ENCODE data around the gene IL6R. TPM values are rescaled to one million over a fixed set of nuclear protein-coding genes. Genes with fewer than 3 reads are reported as not detected.

IL6R gene
- total RNA-seq, 2 experiments from 2014 or later: 2.3 to 2.4 TPM

- no peak for DNase-seq
- H3K36me3 Mint-ChIP-seq: no peaks in the 10 kb centered on the region
- H3K4me1 Mint-ChIP-seq: peaks cover 13% of the 10 kb centered on the region
- H3K9me3 Mint-ChIP-seq: no peaks in the 10 kb centered on the region
- no peak overlapping the region for H3K4me3 Mint-ChIP-seq
- H3K27me3 Mint-ChIP-seq: peaks cover 8% of the 10 kb centered on the region
- H3K27ac Mint-ChIP-seq: no peak overlapping the region
Observed at GRCh38 chr1:154488922-154489321, 83.8 kb downstream of the IL6R start.

- Mint-ChIP-seq H3K27ac (no peak overlapping the region), H3K4me1 (peaks cover 13% of the 10 kb centered on the region), H3K27me3 (peaks cover 3% of the 10 kb centered on the region), H3K9me3 (no peaks in the 10 kb centered on the region), H3K4me3 (no peak overlapping the region), H3K36me3 (no peaks in the 10 kb centered on the region)
- DNase-seq: no peak
Observed at GRCh38 chr1:154489695-154490274, 84.6 kb downstream of the IL6R start.

DNA sequence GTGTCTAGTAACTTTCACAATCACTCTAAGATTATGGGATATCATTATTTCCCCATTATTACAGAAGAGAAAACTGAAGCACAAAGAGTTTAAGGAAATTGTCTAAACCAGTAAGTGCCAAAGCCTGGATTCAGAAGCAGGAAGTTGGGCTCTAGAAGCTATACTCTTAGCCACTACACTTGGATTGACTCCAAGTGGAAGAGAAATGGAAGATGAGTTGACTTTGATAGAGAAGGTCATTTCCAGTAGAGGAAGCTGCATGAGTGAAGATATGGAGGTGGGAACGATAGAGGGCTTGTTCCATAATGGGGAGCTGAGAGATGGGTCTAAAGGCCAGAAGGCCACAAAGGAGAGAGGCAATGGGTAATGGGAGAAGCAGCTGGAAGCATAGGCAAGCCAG is 85.2 kb downstream of the IL6R start:
- no peak overlapping the region for H3K27ac Mint-ChIP-seq
- no peak overlapping the region for H3K4me3 Mint-ChIP-seq
- H3K4me1 Mint-ChIP-seq: peaks cover 13% of the 10 kb centered on the region
- H3K27me3 Mint-ChIP-seq: peaks cover 3% of the 10 kb centered on the region
- no peak for DNase-seq
- H3K36me3 Mint-ChIP-seq: no peaks in the 10 kb centered on the region
- H3K9me3 Mint-ChIP-seq: no peaks in the 10 kb centered on the region

DNA sequence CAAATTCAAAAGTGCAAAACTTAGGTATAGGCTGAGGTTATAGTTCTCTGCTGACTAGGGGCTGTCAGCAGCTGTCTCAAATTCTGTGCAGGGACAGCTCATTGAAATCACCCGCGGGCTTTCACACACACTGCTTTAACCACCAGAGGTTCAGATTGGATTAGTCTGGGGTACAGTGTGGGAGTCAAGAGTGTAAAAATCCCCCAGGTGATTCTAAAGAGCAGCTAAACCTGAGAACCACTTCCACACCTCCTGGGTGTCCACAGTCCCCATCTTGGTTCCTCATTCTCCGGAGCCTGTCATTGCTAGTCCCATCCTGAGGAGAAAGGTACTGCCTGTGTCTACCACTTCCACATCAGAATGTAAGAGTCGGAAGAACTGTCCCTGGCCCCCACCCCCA is 87.0 kb downstream of the IL6R start:
- Mint-ChIP-seq H3K4me1 (peaks cover 27% of the 10 kb centered on the region), H3K4me3 (no peak overlapping the region), H3K36me3 (no peaks in the 10 kb centered on the region), H3K9me3 (no peaks in the 10 kb centered on the region), H3K27ac (no peak overlapping the region), H3K27me3 (peaks cover 3% of the 10 kb centered on the region)
- no peak for DNase-seq

- Mint-ChIP-seq H3K4me1 (peaks cover 30% of the 10 kb centered on the region), H3K27ac (no peak overlapping the region), H3K4me3 (no peak overlapping the region), H3K36me3 (no peaks in the 10 kb centered on the region), H3K27me3 (peaks cover 3% of the 10 kb centered on the region), H3K9me3 (no peaks in the 10 kb centered on the region)
- DNase-seq: no peak
Observed at GRCh38 chr1:154493276-154493675, 88.1 kb downstream of the IL6R start.

- H3K27me3 Mint-ChIP-seq: peaks cover 19% of the 10 kb centered on the region
- H3K27ac Mint-ChIP-seq: no peak overlapping the region
- H3K4me1 Mint-ChIP-seq: peaks cover 30% of the 10 kb centered on the region
- no peaks in the 10 kb centered on the region for H3K9me3 Mint-ChIP-seq
- H3K36me3 Mint-ChIP-seq: no peaks in the 10 kb centered on the region
- DNase-seq: no peak
- H3K4me3 Mint-ChIP-seq: no peak overlapping the region
Observed at GRCh38 chr1:154495496-154496273, 90.5 kb downstream of the IL6R start.

DNA sequence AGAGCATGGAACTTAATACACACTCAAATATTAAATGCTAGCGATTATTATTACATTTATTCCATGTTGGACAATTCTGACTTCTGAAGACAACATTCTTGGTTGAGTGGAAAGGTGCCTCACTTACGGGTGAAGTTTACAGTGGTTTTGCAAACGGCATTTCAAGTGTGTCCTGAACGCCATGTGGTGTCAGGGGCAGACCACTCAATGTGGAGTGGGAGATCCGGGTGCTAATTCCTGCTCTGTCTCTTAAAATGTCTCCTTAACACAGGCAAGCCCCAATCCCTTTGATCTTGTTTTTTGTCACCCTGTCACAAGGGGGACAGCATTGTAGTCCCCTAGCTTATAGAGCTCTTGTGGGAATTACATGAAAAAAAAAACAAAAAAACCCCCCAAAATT is 91.2 kb downstream of the IL6R start:
- no peak overlapping the region for H3K4me3 Mint-ChIP-seq
- H3K9me3 Mint-ChIP-seq: no peaks in the 10 kb centered on the region
- H3K4me1 Mint-ChIP-seq: peaks cover 32% of the 10 kb centered on the region
- peaks cover 26% of the 10 kb centered on the region for H3K27me3 Mint-ChIP-seq
- no peak for DNase-seq
- H3K27ac Mint-ChIP-seq: no peak overlapping the region
- H3K36me3 Mint-ChIP-seq: no peaks in the 10 kb centered on the region

DNA sequence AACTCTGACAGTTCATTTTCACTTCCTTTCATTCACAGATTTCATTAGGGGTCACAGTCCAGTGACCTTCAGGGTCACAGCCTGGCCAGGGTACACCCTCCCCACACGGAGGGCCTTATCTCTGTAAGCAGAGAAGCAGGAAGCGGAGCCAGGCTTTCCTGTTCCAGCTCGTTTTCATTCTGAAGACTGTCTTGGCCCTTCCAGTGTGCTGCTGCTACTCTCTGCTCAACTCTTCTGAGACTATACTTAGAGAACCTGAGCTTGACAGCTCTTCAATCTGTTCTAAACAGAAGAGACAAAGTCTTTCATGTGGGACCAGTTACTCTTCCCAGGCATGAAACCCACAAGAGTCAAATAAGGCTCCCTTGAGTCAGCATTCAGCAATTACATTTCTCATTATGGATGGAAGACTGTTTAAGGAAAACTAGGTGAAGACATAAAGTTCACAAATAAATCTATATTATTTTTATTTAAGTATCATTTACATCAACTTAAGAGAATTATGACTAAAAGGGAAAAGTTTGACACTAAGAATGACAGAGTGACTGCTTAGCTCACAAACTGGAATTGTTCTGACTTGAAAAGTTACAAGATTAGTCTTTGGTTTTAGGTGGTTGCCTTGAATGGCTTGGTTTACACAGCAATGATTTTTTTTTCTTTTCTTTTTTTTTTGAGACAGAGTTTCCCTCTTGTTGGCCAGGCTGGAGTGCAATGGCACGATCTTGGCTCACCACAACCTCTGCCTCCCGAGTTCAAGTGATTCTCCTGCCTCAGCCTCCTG is 92.1 kb downstream of the IL6R start:
- no peak for DNase-seq
- H3K4me1 Mint-ChIP-seq: peaks cover 31% of the 10 kb centered on the region
- H3K9me3 Mint-ChIP-seq: no peaks in the 10 kb centered on the region
- no peak overlapping the region for H3K4me3 Mint-ChIP-seq
- H3K27me3 Mint-ChIP-seq: peaks cover 29% of the 10 kb centered on the region
- H3K36me3 Mint-ChIP-seq: no peaks in the 10 kb centered on the region
- peak overlapping the region; percentile 48 for H3K27ac Mint-ChIP-seq

DNA sequence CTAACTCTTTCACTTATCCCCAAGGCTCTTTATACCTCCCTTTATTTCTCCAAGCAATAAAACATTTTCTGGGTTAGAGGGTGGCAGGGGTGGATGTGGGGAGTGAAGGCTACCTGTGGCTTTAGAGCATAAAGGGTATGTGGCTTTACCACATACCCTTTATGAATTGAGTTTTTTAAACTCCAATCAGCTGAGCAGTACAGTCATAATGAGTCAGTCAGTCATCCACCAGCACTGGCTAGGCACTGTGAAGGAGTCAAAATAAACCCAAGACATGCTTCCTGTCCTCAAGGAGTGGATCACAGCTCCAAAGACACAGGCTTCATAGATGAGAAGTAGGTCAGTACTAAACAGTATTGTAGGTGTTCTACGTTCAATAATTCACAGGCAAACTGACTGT is 94.3 kb downstream of the IL6R start:
- no peak for DNase-seq
- H3K27ac Mint-ChIP-seq: no peak overlapping the region
- H3K9me3 Mint-ChIP-seq: no peaks in the 10 kb centered on the region

DNA sequence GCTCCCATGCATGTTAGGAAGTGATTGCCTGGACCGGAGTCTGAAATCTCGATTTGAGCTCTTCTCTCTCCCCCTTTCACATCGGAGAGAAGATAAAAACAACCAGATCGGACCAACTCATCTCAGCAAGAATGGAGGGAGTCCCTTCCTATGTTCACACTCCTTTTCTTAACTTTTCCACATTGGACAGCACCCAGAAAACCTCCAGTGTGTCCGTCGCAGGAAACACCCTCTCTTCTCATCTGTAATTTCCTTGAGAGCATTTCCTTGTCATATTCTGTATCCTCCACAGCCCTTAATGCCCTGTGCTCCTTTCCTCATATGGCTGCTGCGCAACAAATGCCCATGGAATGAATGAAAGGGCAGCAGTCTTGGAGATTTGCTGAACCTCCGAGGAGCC is 95.4 kb downstream of the IL6R start:
- Mint-ChIP-seq H3K9me3 (no peaks in the 10 kb centered on the region), H3K36me3 (no peaks in the 10 kb centered on the region), H3K4me1 (peaks cover 20% of the 10 kb centered on the region), H3K4me3 (no peak overlapping the region), H3K27ac (no peak overlapping the region), H3K27me3 (peaks cover 55% of the 10 kb centered on the region)
- no peak for DNase-seq

More for the DNA sequence above, 94.3 kb downstream of the IL6R start:
- H3K4me3 Mint-ChIP-seq: no peak overlapping the region
- no peaks in the 10 kb centered on the region for H3K36me3 Mint-ChIP-seq
- peaks cover 48% of the 10 kb centered on the region for H3K27me3 Mint-ChIP-seq
- H3K4me1 Mint-ChIP-seq: peaks cover 22% of the 10 kb centered on the region

GRCh38 chr1:154501423-154502065 is 96.4 kb downstream of the IL6R start:
- Mint-ChIP-seq H3K4me1 (peaks cover 13% of the 10 kb centered on the region), H3K9me3 (no peaks in the 10 kb centered on the region), H3K36me3 (no peaks in the 10 kb centered on the region), H3K4me3 (no peak overlapping the region), H3K27me3 (peaks cover 63% of the 10 kb centered on the region), H3K27ac (no peak overlapping the region)
- peak; percentile 10 for DNase-seq

- peak; percentile 24 for DNase-seq
- H3K9me3 Mint-ChIP-seq: no peaks in the 10 kb centered on the region
- peaks cover 67% of the 10 kb centered on the region for H3K27me3 Mint-ChIP-seq
- peaks cover 6% of the 10 kb centered on the region for H3K4me1 Mint-ChIP-seq
- no peak within 1 kb of the TSS for H3K27ac Mint-ChIP-seq
- H3K4me3 Mint-ChIP-seq: peak within 1 kb of the TSS; percentile 51
- H3K36me3 Mint-ChIP-seq: no peaks in the 10 kb centered on the region
Observed at GRCh38 chr1:154502066-154502743, 97.1 kb downstream of the IL6R start, which contains the start of the genes SHE and TDRD10. Gene SHE (minus strand): TSS chr1:154502412. CDS start chr1:154502026, 386 bp downstream. Gene TDRD10 (plus strand): TSS chr1:154502219. CDS start chr1:154506904, 4,685 bp downstream.

DNA sequence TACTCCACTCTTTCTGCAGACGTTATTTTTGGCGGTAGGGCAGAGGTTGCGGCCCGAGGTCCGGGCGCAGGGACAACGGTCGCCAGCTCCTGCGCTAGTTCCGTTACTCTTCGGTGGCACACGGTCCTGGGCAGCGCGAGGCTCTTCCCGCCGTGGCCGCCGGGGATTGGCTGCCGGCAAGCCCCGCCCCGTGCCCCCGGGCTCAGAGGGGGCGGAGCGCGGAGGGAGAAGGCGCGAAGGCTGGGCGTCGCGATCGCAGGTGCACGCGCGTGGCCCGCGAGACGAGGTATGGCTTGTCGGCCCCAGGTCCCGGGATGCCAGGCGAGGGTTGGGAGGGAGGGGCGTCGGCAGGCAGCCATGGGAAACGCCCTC is 97.6 kb downstream of the IL6R start:
- H3K27ac Mint-ChIP-seq: no peak overlapping the region
- no peaks in the 10 kb centered on the region for H3K36me3 Mint-ChIP-seq
- H3K4me1 Mint-ChIP-seq: peaks cover 4% of the 10 kb centered on the region
- DNase-seq: peak; percentile 12
- peaks cover 71% of the 10 kb centered on the region for H3K27me3 Mint-ChIP-seq
- H3K9me3 Mint-ChIP-seq: no peaks in the 10 kb centered on the region
- peak overlapping the region; percentile 51 for H3K4me3 Mint-ChIP-seq

GRCh38 chr1:154503898-154504297 is 98.8 kb downstream of the IL6R start:
- H3K27me3 Mint-ChIP-seq: peaks cover 76% of the 10 kb centered on the region
- H3K4me1 Mint-ChIP-seq: peaks cover 4% of the 10 kb centered on the region
- DNase-seq: no peak
- no peaks in the 10 kb centered on the region for H3K9me3 Mint-ChIP-seq
- no peak overlapping the region for H3K27ac Mint-ChIP-seq
- no peak overlapping the region for H3K4me3 Mint-ChIP-seq
- no peaks in the 10 kb centered on the region for H3K36me3 Mint-ChIP-seq

Data from activated naive CD8-positive, alpha-beta T cell treated with anti-CD3 and anti-CD28 coated beads for 36 hours (primary cell).